ENCODE data around the gene WHRN.

WHRN gene

GRCh38 chr9:114450181-114450580 is 55.1 kb downstream of the WHRN start:
- DNase-seq (ENCODE audit: low read depth, low spot score) = no peak
- no peak for TF ChIP-seq CTCF (IDR thresholded peaks at IDR 0.05; ENCODE audit: insufficient read depth, low read length, missing control alignments)
- ChIA-PET CTCF (interaction anchor here (1.3 to 3.4 kb wide), 6 partner anchors 15 to 203 kb away, joined by 4 to 17 read pairs (median 6); no protein-coding TSS in a partner anchor), POLR2A (no interaction called here)
- no peak overlapping the region for H3K4me3 ChIP-seq (ENCODE audit: low read depth, low read length)

- TF ChIP-seq CTCF (IDR thresholded peaks at IDR 0.05; ENCODE audit: insufficient read depth, low read length, missing control alignments) = no peak
- no peak overlapping the region for H3K4me3 ChIP-seq (ENCODE audit: low read depth, low read length)
- DNase-seq (ENCODE audit: low read depth, low spot score) = no peak
- POLR2A ChIA-PET = no interaction called here
- CTCF ChIA-PET = interaction anchor here (0.7 to 3.4 kb wide), 4 partner anchors 14 to 204 kb away, joined by 3 to 17 read pairs (median 6); no protein-coding TSS in a partner anchor
These were observed 56.0 kb downstream of the WHRN start for GRCh38 chr9:114449236-114449635.

- H3K4me3 ChIP-seq (ENCODE audit: low read depth, low read length) = no peak overlapping the region
- DNase-seq (ENCODE audit: low read depth, low spot score) = no peak
- ChIA-PET POLR2A (no interaction called here), CTCF (interaction anchor here (2.6 to 3.4 kb wide), 2 partner anchors 14 to 39 kb away, joined by 6 to 17 read pairs; no protein-coding TSS in a partner anchor)
- no peak for TF ChIP-seq CTCF (IDR thresholded peaks at IDR 0.05; ENCODE audit: insufficient read depth, low read length, missing control alignments)
These were observed 56.6 kb downstream of the WHRN start for GRCh38 chr9:114448706-114449105.

GRCh38 chr9:114446672-114447450 is 58.4 kb downstream of the WHRN start:
- CTCF ChIA-PET = interaction anchor here (0.7 to 2.1 kb wide), 5 partner anchors 11 to 207 kb away, joined by 3 to 29 read pairs (median 8); no protein-coding TSS in a partner anchor

GRCh38 chr9:114446036-114446435 is 59.2 kb downstream of the WHRN start:
- ChIA-PET POLR2A (no interaction called here), CTCF (interaction anchor here (1.0 to 2.1 kb wide), 4 partner anchors 11 to 208 kb away, joined by 3 to 29 read pairs (median 11); no protein-coding TSS in a partner anchor)
- DNase-seq (ENCODE audit: low read depth, low spot score) = no peak
- H3K4me3 ChIP-seq (ENCODE audit: low read depth, low read length) = no peak overlapping the region
- TF ChIP-seq CTCF (IDR thresholded peaks at IDR 0.05; ENCODE audit: insufficient read depth, low read length, missing control alignments) = no peak

More at GRCh38 chr9:114446672-114447450, 58.4 kb downstream of the WHRN start:
- POLR2A ChIA-PET = no interaction called here
- TF ChIP-seq CTCF (IDR thresholded peaks at IDR 0.05; ENCODE audit: insufficient read depth, low read length, missing control alignments) = no peak
- no peak for DNase-seq (ENCODE audit: low read depth, low spot score)
- no peak overlapping the region for H3K4me3 ChIP-seq (ENCODE audit: low read depth, low read length)

GRCh38 chr9:114445616-114446015 is 59.7 kb downstream of the WHRN start:
- ChIA-PET POLR2A (no interaction called here), CTCF (interaction anchor here (1.7 to 2.1 kb wide), 3 partner anchors 10 to 208 kb away, joined by 8 to 29 read pairs (median 14); no protein-coding TSS in a partner anchor)
- TF ChIP-seq CTCF (IDR thresholded peaks at IDR 0.05; ENCODE audit: insufficient read depth, low read length, missing control alignments) = no peak
- no peak overlapping the region for H3K4me3 ChIP-seq (ENCODE audit: low read depth, low read length)
- no peak for DNase-seq (ENCODE audit: low read depth, low spot score)

Measured in AG04449 (cell line).